ENCODE measurements around the gene NDST4.
A peak's percentile ranks its signal among the peaks of the same experiment; 100 is the strongest.

NDST4 gene

GRCh38 chr4:114900934-114901333, 212.5 kb downstream of the NDST4 start:
- no peak for DNase-seq

DNA sequence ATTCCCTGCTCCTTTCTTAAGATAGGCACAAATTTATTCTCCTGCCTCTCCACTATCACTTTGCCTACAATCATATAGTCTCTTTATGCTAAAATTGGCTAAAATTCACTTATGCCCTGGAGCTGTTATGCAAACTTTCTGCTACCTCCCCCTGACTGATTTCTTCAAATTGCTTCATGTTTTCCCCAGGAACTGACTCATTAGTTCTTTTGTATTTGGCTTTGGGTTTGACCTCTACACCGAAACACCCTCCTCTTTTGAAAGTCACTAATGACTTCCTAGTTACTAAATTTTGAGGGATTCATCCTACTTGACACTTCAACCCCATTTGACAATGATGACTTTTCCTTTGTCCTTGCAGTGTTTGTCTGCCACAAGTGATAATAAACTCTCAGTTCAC, 222.6 kb downstream of the NDST4 start:
- peak; percentile 86 to 93 for DNase-seq

GRCh38 chr4:114886761-114887160, 226.7 kb downstream of the NDST4 start:
- DNase-seq = no peak

DNA sequence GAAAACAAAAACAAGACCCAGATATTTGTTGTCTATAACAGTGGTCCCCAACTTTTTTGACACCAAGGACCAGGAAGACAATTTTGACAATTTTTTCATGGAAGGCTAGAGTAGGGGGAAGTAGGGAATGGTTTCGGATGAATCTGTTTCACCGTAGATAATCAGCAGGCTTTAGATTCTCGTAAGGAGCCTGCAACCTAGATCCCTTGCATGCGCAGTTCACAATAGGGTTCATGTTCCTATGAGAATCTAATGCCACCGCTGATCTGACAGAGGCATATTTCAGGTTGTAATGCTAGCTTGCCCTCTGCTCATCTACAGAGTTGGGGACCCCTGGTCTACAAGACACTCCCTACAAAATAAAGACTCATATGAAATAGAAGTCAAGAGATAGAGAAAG, 229.8 kb downstream of the NDST4 start:
- DNase-seq = no peak

DNA sequence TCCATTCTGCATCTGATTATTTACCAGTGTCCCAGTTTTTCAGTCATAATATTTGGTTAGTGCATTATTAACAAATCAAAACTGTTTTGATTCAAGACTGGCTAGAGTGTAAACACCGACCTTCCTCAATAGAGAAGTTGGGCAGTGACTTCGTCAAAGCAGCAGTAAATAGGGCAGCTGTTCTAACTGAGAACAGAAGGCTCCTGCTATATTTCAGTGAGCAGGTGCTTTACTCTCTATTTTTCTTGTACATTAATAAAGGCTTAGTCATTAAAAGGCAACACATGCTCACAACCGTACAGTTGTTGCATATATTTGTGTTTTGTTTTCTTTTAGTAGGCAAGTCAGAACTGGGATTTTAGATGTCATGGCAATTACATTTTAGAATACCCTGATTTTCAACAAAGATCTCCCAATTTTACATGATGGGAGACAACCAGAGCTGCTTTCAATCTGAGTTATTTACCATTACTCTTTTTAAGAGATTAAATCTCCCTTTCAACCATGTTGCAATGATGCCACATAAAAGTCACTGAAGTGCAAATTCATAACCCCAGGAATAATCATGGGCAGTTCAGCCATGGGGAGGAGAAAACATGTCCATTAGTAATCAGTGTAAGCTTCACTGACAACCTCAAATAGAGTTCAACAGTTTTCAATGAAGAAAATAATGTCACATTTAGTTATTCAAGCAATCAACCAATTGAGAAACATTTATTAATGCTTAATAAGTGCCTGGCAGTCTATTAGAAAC, 233.3 kb downstream of the NDST4 start:
- no peak for DNase-seq

GRCh38 chr4:114875630-114876029, 237.8 kb downstream of the NDST4 start:
- no peak for DNase-seq

GRCh38 chr4:114874321-114874720, 239.1 kb downstream of the NDST4 start:
- DNase-seq = no peak

GRCh38 chr4:114870987-114871386, 242.4 kb downstream of the NDST4 start:
- DNase-seq = no peak

DNA sequence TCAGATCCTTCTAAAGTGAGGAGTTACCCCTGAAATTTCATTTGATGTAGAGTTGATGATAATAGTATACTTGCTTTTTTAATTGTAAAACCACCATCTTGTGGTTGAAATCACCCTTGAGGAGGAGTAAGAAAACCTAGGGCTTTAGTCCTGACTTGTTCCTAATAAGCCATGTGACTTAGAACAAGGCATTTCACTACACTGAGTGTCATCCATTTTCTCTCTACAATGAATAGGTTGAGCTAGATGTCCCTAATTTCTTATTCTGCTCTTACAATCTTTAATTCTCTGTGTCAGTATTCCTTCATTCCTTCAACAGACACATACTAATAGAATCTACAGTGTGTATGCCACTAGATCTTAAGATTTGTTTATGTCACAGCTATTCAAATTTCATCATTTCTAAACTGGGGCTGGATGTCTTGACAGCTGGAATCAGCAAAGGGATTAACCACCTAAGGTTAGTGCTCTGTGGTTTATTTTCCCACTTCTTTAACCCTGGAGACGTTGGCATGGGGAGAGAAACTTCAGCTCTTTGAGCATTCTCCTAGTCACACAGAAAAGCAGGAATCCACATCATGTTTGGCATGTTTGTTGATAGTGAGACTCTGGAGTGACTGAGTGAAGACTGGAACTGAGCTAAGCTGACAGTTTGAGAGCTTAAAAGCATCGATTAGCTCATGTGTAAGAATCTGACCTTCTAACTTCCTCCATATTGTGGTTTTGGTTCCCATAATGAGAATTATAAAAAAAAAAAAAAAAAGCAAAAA, 246.3 kb downstream of the NDST4 start:
- no peak for DNase-seq

DNA sequence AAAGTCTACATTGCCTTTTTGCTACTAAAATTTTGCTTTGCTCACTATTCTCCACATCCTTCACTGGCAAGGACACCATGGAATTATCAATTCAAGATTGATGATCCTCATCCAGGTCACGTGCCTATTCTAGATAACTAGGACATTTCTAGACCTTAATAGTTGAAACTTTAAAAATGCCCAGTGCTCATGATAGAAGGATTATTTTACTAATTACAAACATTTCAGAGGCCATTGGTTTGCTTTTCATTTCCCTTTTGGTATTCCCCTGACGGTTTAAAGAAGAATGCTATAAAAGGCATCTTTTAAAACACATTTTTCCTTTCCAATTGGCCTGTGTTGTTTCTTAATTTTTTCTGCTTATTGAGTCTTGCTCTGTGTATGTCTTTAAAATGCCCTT, 249.4 kb downstream of the NDST4 start:
- no peak for DNase-seq

DNA sequence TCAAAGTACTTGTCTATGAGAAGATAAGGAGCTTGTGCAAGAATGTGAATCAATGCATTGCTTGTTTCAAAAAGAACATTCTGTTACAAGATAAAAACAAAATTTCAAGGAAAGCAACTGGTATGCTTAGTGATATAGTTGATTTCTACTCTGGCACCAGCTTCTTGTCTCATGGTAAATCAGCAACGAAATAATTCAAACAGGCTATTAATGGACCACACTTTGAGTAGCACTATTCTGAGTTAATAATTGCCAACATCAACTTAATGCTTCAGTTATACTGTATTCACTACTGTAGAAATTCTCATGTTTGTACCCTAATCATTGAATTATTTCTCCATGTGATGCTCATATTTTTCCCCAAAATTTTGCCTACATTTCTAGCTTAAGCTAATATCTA, 252.6 kb downstream of the NDST4 start:
- DNase-seq = no peak

GRCh38 chr4:114857831-114858230, 255.6 kb downstream of the NDST4 start:
- no peak for DNase-seq

GRCh38 chr4:114839986-114840385, 273.4 kb downstream of the NDST4 start:
- DNase-seq = no peak

- DNase-seq = no peak
Observed at GRCh38 chr4:114830628-114831027, 282.8 kb downstream of the NDST4 start.

GRCh38 chr4:114827651-114828050, 285.8 kb downstream of the NDST4 start:
- no peak for DNase-seq

- DNase-seq = no peak
Observed at GRCh38 chr4:114815760-114816159, 297.7 kb downstream of the NDST4 start.

DNA sequence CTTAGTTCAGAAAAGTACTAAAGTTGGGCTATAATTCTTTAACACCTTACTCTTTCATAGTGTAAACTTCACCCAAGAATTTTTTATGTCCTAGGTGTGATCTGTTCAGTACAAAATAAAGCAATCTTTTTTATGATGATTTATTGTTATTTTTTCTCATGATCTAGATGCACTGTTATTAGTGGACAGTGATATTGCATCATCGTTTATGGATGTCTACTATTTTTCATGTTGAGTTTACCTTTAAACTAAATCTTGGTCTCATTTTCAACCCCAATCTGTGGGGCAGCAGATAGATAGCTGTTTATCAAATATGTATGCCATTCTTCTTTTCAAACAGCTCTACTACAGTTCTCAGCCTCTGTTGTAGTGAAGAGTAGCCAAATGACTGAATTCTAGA, 299.5 kb downstream of the NDST4 start:
- DNase-seq = no peak

GRCh38 chr4:114811564-114812301, 301.7 kb downstream of the NDST4 start:
- no peak for DNase-seq

- DNase-seq = no peak
Observed at GRCh38 chr4:114807759-114808404, 305.5 kb downstream of the NDST4 start.

GRCh38 chr4:114807357-114807756, 306.1 kb downstream of the NDST4 start:
- no peak for DNase-seq

GRCh38 chr4:114791976-114792375, 321.4 kb downstream of the NDST4 start:
- DNase-seq = no peak

- DNase-seq = no peak
Observed at GRCh38 chr4:114785570-114785969, 327.9 kb downstream of the NDST4 start.

DNA sequence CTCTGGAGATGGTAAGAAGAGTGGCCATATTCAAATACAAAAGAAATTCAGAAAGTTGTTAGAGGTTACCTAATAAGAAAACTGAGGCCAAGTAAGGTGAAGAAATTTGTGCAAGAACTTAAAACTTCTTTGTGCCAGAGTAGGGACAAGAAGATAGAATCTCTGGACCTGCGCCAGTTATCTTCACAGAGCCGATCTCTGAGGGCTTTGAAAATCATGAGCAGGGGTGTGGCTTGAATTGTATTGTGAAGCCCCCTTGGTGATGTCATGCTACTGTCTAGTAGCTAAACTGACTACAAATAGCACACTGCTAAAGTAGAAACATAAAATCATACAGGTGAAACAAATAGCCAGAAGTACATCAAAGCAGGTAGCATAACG, 330.2 kb downstream of the NDST4 start:
- no peak for DNase-seq
